Melanocyte of skin (primary cell): ENCODE measurements around the gene LIG1. TPM values are rescaled to one million over a fixed set of nuclear protein-coding genes. Genes with fewer than 3 reads are reported as not detected.

Experiments
- total RNA-seq, 2 donors: library from RNA; depleted of rRNA; stranded (reverse); fragments of >200 nt; gene quantifications; 2 replicates each; pipeline ENCODE4 v1.2.3, GENCODE V29; 2012

Gene LIG1
- 10 to 100 TPM; 28.6 to 72.3 TPM for total RNA-seq

GRCh38 chr19:48169939-48170803 lies at the start of gene LIG1, which contains the start of gene ZSWIM9:
LIG1 (minus strand) TSS chr19:48170344; CDS start chr19:48165566, 4,778 bp downstream.
ZSWIM9 (plus strand) TSS chr19:48170680; CDS start chr19:48171803, 1,123 bp downstream.

GRCh38 chr19:48110350-48110966 lies 59.7 kb downstream of the LIG1 start, which contains the start of gene PLA2G4C:
PLA2G4C (minus strand) TSS chr19:48110817; CDS start chr19:48106529, 4,288 bp downstream.

Other genes starting within 250 kb of the LIG1 start
- gene BSPH1, start 178.2 kb downstream of the LIG1 start, total RNA-seq, result not detected
- under 1 TPM in 1 of 2 donors, not detected in 1; 0.67 TPM for gene ELSPBP1, start 175.7 kb downstream of the LIG1 start, total RNA-seq
- not detected for gene CABP5, start 126.3 kb downstream of the LIG1 start, total RNA-seq
- 10 to 100 TPM; 10.3 to 59.5 TPM for gene PLA2G4C, start 59.5 kb downstream of the LIG1 start, total RNA-seq
- gene ZSWIM9, start 336 bp upstream of the LIG1 start, total RNA-seq, result 1 to 10 TPM; 2.7 to 2.8 TPM
- gene CARD8, start 85.6 kb upstream of the LIG1 start, total RNA-seq, result 10 to 100 TPM; 15.8 to 21.0 TPM
- gene ZNF114, start 99.7 kb upstream of the LIG1 start, total RNA-seq, result 1 to 10 TPM in 1 of 2 donors, under 1 TPM in 1; 0.69 to 2.0 TPM
- gene EMP3, start 155.2 kb upstream of the LIG1 start, total RNA-seq, result 100 to 1,000 TPM; 226 to 291 TPM
- gene TMEM143, start 193.6 kb upstream of the LIG1 start, total RNA-seq, result 1 to 10 TPM; 3.7 to 7.2 TPM
- not detected for gene SYNGR4, start 194.0 kb upstream of the LIG1 start, total RNA-seq
- 10 to 100 TPM; 41.3 to 54.6 TPM for gene KDELR1, start 221.2 kb upstream of the LIG1 start, total RNA-seq
- gene GRIN2D, start 223.3 kb upstream of the LIG1 start, total RNA-seq, result 1 to 10 TPM in 1 of 2 donors, under 1 TPM in 1; 0.67 to 1.0 TPM